Hepatocyte (in vitro differentiated cells): Measurements from ENCODE around the gene SRM. TPM values are rescaled to one million over a fixed set of nuclear protein-coding genes. Genes with fewer than 3 reads are reported as not detected.
"Not testable (repeated sequence)": the region's sequence is repeated elsewhere in the genome, so short reads cannot be mapped to it uniquely, and the experiment has no call there.

Source experiments
- DNase-seq: peaks from one replicate; pipeline ENCODE4 v3.0.0-alpha.2; 2016; ENCODE audit warnings: low spot score
- H2AFZ ChIP-seq: fragments of 200-600 bp; sonication (generic); 2 replicates; pipeline ENCODE4 v1.6.0; 2016; ENCODE audit warnings: antibody characterized with exemption, mild to moderate bottlenecking
- H3K27ac ChIP-seq: fragments of 200-600 bp; sonication (generic); 2 replicates; pipeline ENCODE4 v1.5.1; 2016; ENCODE audit warnings: mild to moderate bottlenecking
- H3K27me3 ChIP-seq: fragments of 200-600 bp; sonication (generic); 2 replicates; pipeline ENCODE4 v1.6.1; 2016
- H3K36me3 ChIP-seq: fragments of 200-600 bp; sonication (generic); replicated peaks from 2 replicates; pipeline ENCODE4 v1.5.1; 2016; ENCODE audit warnings: low read depth; ENCODE audit not compliant: insufficient read depth
- H3K4me1 ChIP-seq: fragments of 200-600 bp; sonication (generic); 2 replicates; pipeline ENCODE4 v1.5.1; 2016; ENCODE audit warnings: mild to moderate bottlenecking, moderate library complexity; ENCODE audit not compliant: insufficient read depth
- H3K4me2 ChIP-seq: fragments of 200-600 bp; sonication (generic); 2 replicates; pipeline ENCODE4 v1.6.0; 2016
- H3K4me3 ChIP-seq: fragments of 200-600 bp; sonication (generic); 2 replicates; pipeline ENCODE4 v1.5.1; 2016; ENCODE audit warnings: mild to moderate bottlenecking
- H3K79me2 ChIP-seq: fragments of 200-600 bp; sonication (generic); 2 replicates; pipeline ENCODE4 v1.6.0; 2017; ENCODE audit warnings: mild to moderate bottlenecking
- H3K9me2 ChIP-seq: fragments of 200-600 bp; sonication (generic); replicated peaks from 2 replicates; pipeline ENCODE4 v1.6.0; 2017; ENCODE audit warnings: mild to moderate bottlenecking; ENCODE audit not compliant: insufficient read depth
- H3K9me3 ChIP-seq: fragments of 200-600 bp; sonication (generic); 2 replicates; pipeline ENCODE4 v1.5.1; 2016; ENCODE audit warnings: low read depth, mild to moderate bottlenecking
- H4K20me1 ChIP-seq: fragments of 200-600 bp; sonication (generic); 2 replicates; pipeline ENCODE4 v1.6.0; 2016; ENCODE audit warnings: mild to moderate bottlenecking; ENCODE audit not compliant: insufficient read depth, poor library complexity, severe bottlenecking
- CTCF ChIP-seq: fragments of 200-600 bp; sonication (generic); IDR thresholded peaks from 2 replicates; pipeline ENCODE4 v1.5.1; 2016; ENCODE audit warnings: antibody characterized with exemption, mild to moderate bottlenecking; ENCODE audit not compliant: poor library complexity
- EZH2 ChIP-seq: fragments of 200-600 bp; sonication (generic); IDR thresholded peaks from 2 replicates; pipeline ENCODE4 v1.6.1; 2016; ENCODE audit warnings: antibody characterized with exemption, mild to moderate bottlenecking, borderline replicate concordance
- EZH2phosphoT487 ChIP-seq: fragments of 200-600 bp; sonication (generic); IDR thresholded peaks from one replicate; pipeline ENCODE4 v1.6.1; 2018; ENCODE audit warnings: antibody characterized with exemption, mild to moderate bottlenecking, low read depth, moderate library complexity; ENCODE audit not compliant: unreplicated experiment, severe bottlenecking
- WGBS: methylation state at CpG from one replicate; pipeline ENCODE4 v1.1.6; 2016; ENCODE audit warnings: low lambda C conversion rate; ENCODE audit errors: missing lambda C conversion rate; 5-methylcytosine and 5-hydroxymethylcytosine counted together
- polyA plus RNA-seq: library from polyadenylated mRNA; unstranded; fragments of >200 nt; fragmentation: Nextera tagmentation; extraction: Ambion mirVana; gene quantifications from 2 replicates; pipeline ENCODE4 v1.2.1, GENCODE V29; 2016
- total RNA-seq: library from RNA; depleted of rRNA; stranded (reverse); fragments of >200 nt; gene quantifications from 2 replicates; pipeline ENCODE4 v1.2.3, GENCODE V29; 2014

The SRM gene
- total and polyA plus RNA-seq, 2 experiments from 2014 or later, result 22.7 to 186 TPM

DNA sequence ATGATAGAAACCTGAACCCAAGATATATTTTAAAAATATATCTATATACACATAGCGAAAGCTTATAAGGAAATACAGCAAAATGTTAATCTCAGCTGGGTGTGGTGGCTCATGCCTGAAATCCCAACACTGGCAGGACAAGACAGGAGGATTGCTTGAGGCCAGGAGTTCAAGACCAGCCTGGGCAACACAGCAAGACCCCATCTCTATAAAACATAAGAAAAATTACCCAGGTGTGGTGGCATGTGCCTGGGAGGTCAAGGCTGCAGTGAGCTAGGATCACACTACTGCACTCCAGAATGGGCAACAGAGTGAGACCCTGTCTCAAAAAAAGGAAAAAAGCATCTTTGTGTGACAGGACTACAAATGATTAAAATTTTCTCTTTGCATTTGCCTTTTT is 6.0 kb upstream of the SRM start:
- H3K4me1 ChIP-seq, result peaks cover 7% of the 10 kb centered on the region

GRCh38 chr1:11064942-11065341 is 5.1 kb upstream of the SRM start:
- Histone ChIP-seq H3K27me3 (no peaks in the 10 kb centered on the region), H4K20me1 (no peaks in the 10 kb centered on the region), H3K4me1 (peaks cover 8% of the 10 kb centered on the region), H3K4me3 (no peak overlapping the region), H3K9me2 (no peaks in the 10 kb centered on the region), H2AFZ (no peak overlapping the region), H3K79me2 (peaks cover 10% of the 10 kb centered on the region), H3K9me3 (no peaks in the 10 kb centered on the region), H3K27ac (no peak overlapping the region), H3K4me2 (no peak overlapping the region), H3K36me3 (peaks cover 6% of the 10 kb centered on the region)
- no peak for DNase-seq
- TF ChIP-seq EZH2phosphoT487 (no peak), EZH2 (no peak), CTCF (no peak)
- 100% methylated on average over 3 of the region's 3 CpGs for WGBS

More for the DNA sequence above, 6.0 kb upstream of the SRM start:
- Histone ChIP-seq H3K27me3 (no peaks in the 10 kb centered on the region), H3K27ac (no peak overlapping the region), H2AFZ (no peak overlapping the region), H3K79me2 (peaks cover 10% of the 10 kb centered on the region), H3K36me3 (peaks cover 6% of the 10 kb centered on the region), H3K9me3 (no peaks in the 10 kb centered on the region), H3K9me2 (no peaks in the 10 kb centered on the region), H3K4me3 (no peak overlapping the region), H3K4me2 (no peak overlapping the region), H4K20me1 (no peaks in the 10 kb centered on the region)
- 96% methylated on average over 1 of the region's 1 CpG for WGBS
- no peak for DNase-seq
- TF ChIP-seq EZH2phosphoT487, result no peak
- TF ChIP-seq CTCF, result no peak
- no peak for TF ChIP-seq EZH2

DNA sequence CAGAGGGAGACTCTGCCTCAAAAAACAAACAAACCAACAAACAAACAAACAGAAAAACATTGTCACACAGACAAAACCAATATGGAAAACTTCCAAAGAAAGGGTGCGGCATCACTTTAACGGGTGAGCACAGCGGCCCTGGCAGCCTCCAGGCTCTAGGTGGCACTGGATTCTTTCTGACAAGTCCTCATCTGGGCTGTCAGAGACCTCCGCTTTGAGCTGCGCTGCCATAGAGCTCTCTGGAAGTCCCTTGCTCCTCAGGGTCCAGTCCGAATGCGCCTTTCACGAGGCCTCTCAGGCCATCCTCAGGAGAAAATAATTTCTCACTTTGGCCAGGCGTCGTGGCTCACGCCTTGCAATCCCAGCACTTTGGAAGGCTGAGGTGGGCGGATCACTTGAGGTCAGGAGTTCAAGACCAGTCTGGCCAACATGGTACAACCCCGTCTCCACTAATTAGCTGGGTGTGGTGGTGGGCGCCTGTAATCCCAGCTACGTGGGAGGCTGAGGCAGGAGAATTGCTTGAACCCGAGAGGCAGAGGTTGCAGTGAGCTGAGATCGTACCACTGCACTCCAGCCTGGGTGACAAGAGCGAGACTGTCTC is 4.2 kb upstream of the SRM start:
- H3K4me3 ChIP-seq, H3K27ac ChIP-seq, H3K36me3 ChIP-seq, H3K27me3 ChIP-seq, H3K9me3 ChIP-seq, H3K9me2 ChIP-seq, DNase-seq, H2AFZ ChIP-seq, H3K4me2 ChIP-seq, H4K20me1 ChIP-seq, H3K4me1 ChIP-seq: not testable (repeated sequence)
- WGBS, result 91% methylated on average over 18 of the region's 18 CpGs
- peaks cover 15% of the 10 kb centered on the region for H3K79me2 ChIP-seq

GRCh38 chr1:11062965-11063401 is 3.2 kb upstream of the SRM start:
- H3K4me2 ChIP-seq, result no peak overlapping the region
- H3K9me3 ChIP-seq, result no peaks in the 10 kb centered on the region
- H3K4me3 ChIP-seq, result no peak overlapping the region
- peaks cover 8% of the 10 kb centered on the region for H3K4me1 ChIP-seq
- H3K27me3 ChIP-seq, result no peaks in the 10 kb centered on the region
- DNase-seq, result no peak
- 84% methylated on average over 3 of the region's 3 CpGs for WGBS
- H3K36me3 ChIP-seq, result peaks cover 6% of the 10 kb centered on the region
- TF ChIP-seq EZH2phosphoT487 (no peak), EZH2 (no peak), CTCF (no peak)
- no peak overlapping the region for H2AFZ ChIP-seq
- H3K27ac ChIP-seq, result no peak overlapping the region
- no peaks in the 10 kb centered on the region for H4K20me1 ChIP-seq
- H3K79me2 ChIP-seq, result peaks cover 20% of the 10 kb centered on the region
- H3K9me2 ChIP-seq, result no peaks in the 10 kb centered on the region
